SU-DHL-6 (cell line): ENCODE results near the gene ECD.

Source experiments
- EZH2phosphoT487 ChIP-seq: fragments of 200-600 bp; sonication (generic), shearing (Covaris generic); conservative IDR thresholded peaks from 2 replicates; pipeline ENCODE4 v1.6.1; 2018; ENCODE audit warnings: mild to moderate bottlenecking, antibody characterized with exemption, low read length, moderate library complexity, mixed read lengths
- TF ChIP-seq, protein P1 (sequence below): fragments of 200-600 bp; sonication (generic); IDR thresholded peaks from one replicate; pipeline ENCODE4 v1.5.1; 2017; ENCODE audit warnings: antibody characterized with exemption, mild to moderate bottlenecking, low read length, moderate library complexity; ENCODE audit not compliant: insufficient read depth, poor library complexity, severe bottlenecking

GRCh38 chr10:73152009-73152408 lies 15.8 kb downstream of the ECD start:
- TF ChIP-seq, protein P1, sequence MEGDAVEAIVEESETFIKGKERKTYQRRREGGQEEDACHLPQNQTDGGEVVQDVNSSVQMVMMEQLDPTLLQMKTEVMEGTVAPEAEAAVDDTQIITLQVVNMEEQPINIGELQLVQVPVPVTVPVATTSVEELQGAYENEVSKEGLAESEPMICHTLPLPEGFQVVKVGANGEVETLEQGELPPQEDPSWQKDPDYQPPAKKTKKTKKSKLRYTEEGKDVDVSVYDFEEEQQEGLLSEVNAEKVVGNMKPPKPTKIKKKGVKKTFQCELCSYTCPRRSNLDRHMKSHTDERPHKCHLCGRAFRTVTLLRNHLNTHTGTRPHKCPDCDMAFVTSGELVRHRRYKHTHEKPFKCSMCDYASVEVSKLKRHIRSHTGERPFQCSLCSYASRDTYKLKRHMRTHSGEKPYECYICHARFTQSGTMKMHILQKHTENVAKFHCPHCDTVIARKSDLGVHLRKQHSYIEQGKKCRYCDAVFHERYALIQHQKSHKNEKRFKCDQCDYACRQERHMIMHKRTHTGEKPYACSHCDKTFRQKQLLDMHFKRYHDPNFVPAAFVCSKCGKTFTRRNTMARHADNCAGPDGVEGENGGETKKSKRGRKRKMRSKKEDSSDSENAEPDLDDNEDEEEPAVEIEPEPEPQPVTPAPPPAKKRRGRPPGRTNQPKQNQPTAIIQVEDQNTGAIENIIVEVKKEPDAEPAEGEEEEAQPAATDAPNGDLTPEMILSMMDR: no peak
- TF ChIP-seq EZH2phosphoT487: no peak
